Karpas-422 (cell line): ENCODE results near the gene HDAC4. TPM values are rescaled to one million over a fixed set of nuclear protein-coding genes. Genes with fewer than 3 reads are reported as not detected.

Source experiments
- DNase-seq: peaks from one replicate; pipeline ENCODE4 v3.0.0-alpha.2; 2015
- H2AFZ ChIP-seq: fragments of 200-600 bp; sonication (generic); 2 replicates; pipeline ENCODE4 v1.6.1; 2014; ENCODE audit warnings: antibody characterized with exemption, low read length, mixed read lengths
- H3K27ac ChIP-seq: fragments of 200-600 bp; sonication (generic); 2 replicates; pipeline ENCODE4 v1.5.1; 2014; ENCODE audit warnings: mild to moderate bottlenecking, low read length, moderate library complexity
- H3K27me3 ChIP-seq: fragments of 200-600 bp; sonication (generic); 2 replicates; pipeline ENCODE4 v1.6.1; 2014; ENCODE audit warnings: low read length, mixed read lengths
- H3K36me3 ChIP-seq: fragments of 200-600 bp; sonication (generic); 2 replicates; pipeline ENCODE4 v1.6.1; 2014; ENCODE audit warnings: low read length, mixed read lengths; ENCODE audit not compliant: insufficient read depth
- H3K4me1 ChIP-seq: fragments of 200-600 bp; sonication (generic); 2 replicates; pipeline ENCODE4 v1.6.1; 2014; ENCODE audit warnings: mild to moderate bottlenecking, low read length, mixed read lengths
- H3K4me2 ChIP-seq: fragments of 200-600 bp; sonication (generic); 2 replicates; pipeline ENCODE4 v1.6.1; 2014; ENCODE audit warnings: low read length, low read depth, mild to moderate bottlenecking; ENCODE audit not compliant: poor library complexity, severe bottlenecking
- H3K4me3 ChIP-seq: fragments of 200-600 bp; sonication (generic); 2 replicates; pipeline ENCODE4 v1.5.1; 2014; ENCODE audit warnings: mild to moderate bottlenecking, antibody characterized with exemption, low read length, mixed read lengths
- H3K79me2 ChIP-seq: fragments of 200-600 bp; sonication (generic); 2 replicates; pipeline ENCODE4 v1.6.1; 2014; ENCODE audit warnings: mild to moderate bottlenecking, low read length, mixed read lengths
- H3K9ac ChIP-seq: fragments of 200-600 bp; sonication (generic); 2 replicates; pipeline ENCODE4 v1.6.0; 2014; ENCODE audit warnings: low read length
- H3K9me2 ChIP-seq: fragments of 200-600 bp; sonication (generic), shearing (Covaris generic); replicated peaks from 2 replicates; pipeline ENCODE4 v1.6.0; 2014; ENCODE audit warnings: mild to moderate bottlenecking, low read length, moderate library complexity; ENCODE audit not compliant: insufficient read depth
- H3K9me3 ChIP-seq: fragments of 300-700, 200-600 bp; sonication (generic); 2 replicates; pipeline ENCODE4 v1.6.1; 2014; ENCODE audit warnings: low read length, mixed read lengths
- H4K20me1 ChIP-seq: fragments of 200-600 bp; sonication (generic); 2 replicates; pipeline ENCODE4 v1.6.1; 2014; ENCODE audit warnings: mild to moderate bottlenecking, antibody characterized with exemption, low read length, low read depth; ENCODE audit not compliant: insufficient read depth
- total RNA-seq: library from RNA; depleted of rRNA; stranded (reverse); fragments of >200 nt; shearing (Covaris generic); gene quantifications from 2 replicates; pipeline ENCODE4 v1.2.3, GENCODE V29; 2014; ENCODE audit warnings: low replicate concordance

HDAC4 gene
- total RNA-seq, 1 experiment from 2014 or later, result 8.5 TPM

GRCh38 chr2:239267288-239267951 lies 133.4 kb downstream of the HDAC4 start:
- no peaks in the 10 kb centered on the region for H3K79me2 ChIP-seq
- H3K4me1 ChIP-seq, result peaks cover 21% of the 10 kb centered on the region
- peak overlapping the region; percentile 46 for H3K4me2 ChIP-seq
- peak overlapping the region; percentile 47 for H3K9ac ChIP-seq
- no peaks in the 10 kb centered on the region for H3K27me3 ChIP-seq
- H3K36me3 ChIP-seq, result no peaks in the 10 kb centered on the region
- H3K9me3 ChIP-seq, result no peaks in the 10 kb centered on the region
- H4K20me1 ChIP-seq, result peaks cover 73% of the 10 kb centered on the region; the same call in 1 of the 2 replicates
- H2AFZ ChIP-seq, result peak overlapping the region; percentile 44
- H3K4me3 ChIP-seq, result peak overlapping the region; percentile 48; the same call in 1 of the 2 replicates
- H3K27ac ChIP-seq, result no peak overlapping the region
- no peaks in the 10 kb centered on the region for H3K9me2 ChIP-seq
- DNase-seq, result peak; percentile 89

DNA sequence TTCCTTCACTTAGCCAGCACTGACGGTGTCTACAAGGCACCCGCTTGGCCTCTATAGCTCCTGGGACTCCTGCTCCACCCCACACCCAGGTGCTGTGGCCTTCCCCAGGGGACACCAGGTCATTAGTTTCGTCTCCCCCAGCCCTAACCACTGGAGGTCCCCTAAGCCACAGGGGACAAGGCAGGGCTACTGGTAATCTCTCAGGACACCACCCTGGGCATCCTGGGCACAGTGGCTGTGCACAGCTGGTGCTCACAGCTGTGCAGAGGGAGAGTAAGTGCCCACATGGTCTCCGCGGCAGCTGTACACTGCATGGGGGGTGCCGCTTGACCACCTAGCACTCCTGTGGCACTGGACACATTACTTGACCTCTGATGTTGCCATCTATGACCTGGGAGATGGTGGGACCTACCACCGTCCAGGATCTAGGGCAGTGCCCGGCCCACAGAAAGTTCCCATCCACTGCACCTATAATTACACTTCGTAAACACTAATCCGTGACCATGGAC lies 134.0 kb downstream of the HDAC4 start:
- no peak overlapping the region for H3K27ac ChIP-seq

DNA sequence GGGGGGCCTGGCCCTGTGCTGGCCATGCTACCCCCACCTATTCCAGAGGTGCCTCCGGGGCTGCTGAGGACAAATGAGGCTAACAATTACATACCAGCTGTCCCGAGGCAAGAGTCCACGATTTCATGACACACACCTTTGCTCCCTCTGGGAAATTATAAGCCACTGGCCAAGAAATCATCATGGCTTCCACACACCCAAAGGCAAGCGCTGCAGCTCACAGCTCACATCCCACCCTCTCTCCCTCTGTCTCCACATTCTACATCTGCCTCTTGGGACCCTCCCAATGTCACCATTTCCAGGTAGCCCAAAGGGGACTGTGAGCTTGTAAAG lies 134.4 kb downstream of the HDAC4 start:
- H3K9ac ChIP-seq, result no peak overlapping the region
- H3K27me3 ChIP-seq, result no peaks in the 10 kb centered on the region
- H3K27ac ChIP-seq, result no peak overlapping the region
- peaks cover 21% of the 10 kb centered on the region for H3K4me1 ChIP-seq
- no peaks in the 10 kb centered on the region for H3K79me2 ChIP-seq
- no peaks in the 10 kb centered on the region for H3K36me3 ChIP-seq
- no peaks in the 10 kb centered on the region for H3K9me2 ChIP-seq
- H3K4me2 ChIP-seq, result peak overlapping the region; percentile 46
- H4K20me1 ChIP-seq, result peaks cover 64% of the 10 kb centered on the region; the same call in 1 of the 2 replicates
- no peak overlapping the region for H3K4me3 ChIP-seq
- no peak for DNase-seq
- H2AFZ ChIP-seq, result no peak overlapping the region
- no peaks in the 10 kb centered on the region for H3K9me3 ChIP-seq

More for the DNA sequence above, 134.0 kb downstream of the HDAC4 start:
- Histone ChIP-seq H3K27me3 (no peaks in the 10 kb centered on the region), H3K4me3 (peak overlapping the region; percentile 48; the same call in 1 of the 2 replicates), H3K9me2 (no peaks in the 10 kb centered on the region), H3K9ac (peak overlapping the region; percentile 47), H4K20me1 (peaks cover 68% of the 10 kb centered on the region; the same call in 1 of the 2 replicates), H3K79me2 (no peaks in the 10 kb centered on the region), H3K4me1 (peaks cover 21% of the 10 kb centered on the region), H3K4me2 (peak overlapping the region; percentile 46), H3K9me3 (no peaks in the 10 kb centered on the region), H2AFZ (no peak overlapping the region), H3K36me3 (no peaks in the 10 kb centered on the region)
- no peak for DNase-seq

GRCh38 chr2:239265681-239266433 lies 135.0 kb downstream of the HDAC4 start:
- Histone ChIP-seq H3K27me3 (no peaks in the 10 kb centered on the region), H3K9ac (no peak overlapping the region)

GRCh38 chr2:239264838-239265651 lies 135.8 kb downstream of the HDAC4 start:
- no peaks in the 10 kb centered on the region for H3K79me2 ChIP-seq
- H3K9me2 ChIP-seq, result no peaks in the 10 kb centered on the region
- no peak overlapping the region for H3K4me3 ChIP-seq
- peaks cover 21% of the 10 kb centered on the region for H3K4me1 ChIP-seq
- no peak for DNase-seq
- no peak overlapping the region for H2AFZ ChIP-seq
- no peak overlapping the region for H3K4me2 ChIP-seq
- no peaks in the 10 kb centered on the region for H3K36me3 ChIP-seq
- peaks cover 66% of the 10 kb centered on the region; the same call in 1 of the 2 replicates for H4K20me1 ChIP-seq
- no peak overlapping the region for H3K9ac ChIP-seq
- H3K27ac ChIP-seq, result no peak overlapping the region
- H3K9me3 ChIP-seq, result no peaks in the 10 kb centered on the region
- H3K27me3 ChIP-seq, result no peaks in the 10 kb centered on the region

More at GRCh38 chr2:239265681-239266433, 135.0 kb downstream of the HDAC4 start:
- H2AFZ ChIP-seq, result no peak overlapping the region
- no peaks in the 10 kb centered on the region for H3K79me2 ChIP-seq
- H3K9me2 ChIP-seq, result no peaks in the 10 kb centered on the region
- no peaks in the 10 kb centered on the region for H3K36me3 ChIP-seq
- no peak for DNase-seq
- peaks cover 21% of the 10 kb centered on the region for H3K4me1 ChIP-seq
- no peak overlapping the region for H3K4me2 ChIP-seq
- peaks cover 65% of the 10 kb centered on the region; the same call in 1 of the 2 replicates for H4K20me1 ChIP-seq
- no peak overlapping the region for H3K4me3 ChIP-seq
- no peaks in the 10 kb centered on the region for H3K9me3 ChIP-seq
- H3K27ac ChIP-seq, result no peak overlapping the region

DNA sequence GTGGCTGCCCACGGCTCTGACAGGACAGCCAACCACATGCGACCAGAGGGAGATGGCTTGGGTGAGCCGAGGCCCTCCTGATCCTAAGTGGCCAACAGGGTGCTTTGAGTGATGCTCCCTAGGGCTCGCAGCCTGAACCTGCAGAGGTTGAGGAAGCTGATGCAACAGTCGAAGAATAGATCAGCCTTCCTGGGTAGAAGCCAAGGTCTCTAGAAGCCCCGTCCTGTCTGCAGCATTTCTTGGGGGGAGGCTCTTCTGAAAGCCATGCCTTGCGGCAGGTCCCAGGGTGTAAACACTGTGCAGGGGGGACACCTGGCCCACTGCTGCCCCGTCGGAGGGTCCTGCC lies 136.4 kb downstream of the HDAC4 start:
- Histone ChIP-seq H3K4me3 (no peak overlapping the region), H3K27ac (no peak overlapping the region), H3K4me1 (peaks cover 21% of the 10 kb centered on the region)

GRCh38 chr2:239263669-239264491 lies 136.9 kb downstream of the HDAC4 start:
- H3K9me2 ChIP-seq, result no peaks in the 10 kb centered on the region
- H3K4me3 ChIP-seq, result no peak overlapping the region
- no peak for DNase-seq
- no peak overlapping the region for H3K27ac ChIP-seq
- no peaks in the 10 kb centered on the region for H3K9me3 ChIP-seq
- H3K36me3 ChIP-seq, result no peaks in the 10 kb centered on the region
- H3K4me2 ChIP-seq, result no peak overlapping the region
- H3K4me1 ChIP-seq, result peaks cover 21% of the 10 kb centered on the region
- no peaks in the 10 kb centered on the region for H3K79me2 ChIP-seq
- no peak overlapping the region for H2AFZ ChIP-seq
- H4K20me1 ChIP-seq, result peaks cover 61% of the 10 kb centered on the region; the same call in 1 of the 2 replicates
- no peak overlapping the region for H3K9ac ChIP-seq
- no peaks in the 10 kb centered on the region for H3K27me3 ChIP-seq

More for the DNA sequence above, 136.4 kb downstream of the HDAC4 start:
- no peaks in the 10 kb centered on the region for H3K27me3 ChIP-seq
- H4K20me1 ChIP-seq, result peaks cover 62% of the 10 kb centered on the region; the same call in 1 of the 2 replicates
- no peaks in the 10 kb centered on the region for H3K36me3 ChIP-seq
- H3K79me2 ChIP-seq, result no peaks in the 10 kb centered on the region
- H3K9me3 ChIP-seq, result no peaks in the 10 kb centered on the region
- H3K9me2 ChIP-seq, result no peaks in the 10 kb centered on the region
- H3K4me2 ChIP-seq, result no peak overlapping the region
- no peak overlapping the region for H2AFZ ChIP-seq
- no peak overlapping the region for H3K9ac ChIP-seq
- DNase-seq, result peak; percentile 58
